SU-DHL-6 (cell line): ENCODE measurements around the gene CCDC9.

Experiments
- EZH2phosphoT487 ChIP-seq: fragments of 200-600 bp; sonication (generic), shearing (Covaris generic); conservative IDR thresholded peaks from 2 replicates; pipeline ENCODE4 v1.6.1; 2018; ENCODE audit warnings: mild to moderate bottlenecking, antibody characterized with exemption, low read length, moderate library complexity, mixed read lengths
- TF ChIP-seq, protein P1 (sequence below): fragments of 200-600 bp; sonication (generic); IDR thresholded peaks from one replicate; pipeline ENCODE4 v1.5.1; 2017; ENCODE audit warnings: antibody characterized with exemption, mild to moderate bottlenecking, low read length, moderate library complexity; ENCODE audit not compliant: insufficient read depth, poor library complexity, severe bottlenecking

DNA sequence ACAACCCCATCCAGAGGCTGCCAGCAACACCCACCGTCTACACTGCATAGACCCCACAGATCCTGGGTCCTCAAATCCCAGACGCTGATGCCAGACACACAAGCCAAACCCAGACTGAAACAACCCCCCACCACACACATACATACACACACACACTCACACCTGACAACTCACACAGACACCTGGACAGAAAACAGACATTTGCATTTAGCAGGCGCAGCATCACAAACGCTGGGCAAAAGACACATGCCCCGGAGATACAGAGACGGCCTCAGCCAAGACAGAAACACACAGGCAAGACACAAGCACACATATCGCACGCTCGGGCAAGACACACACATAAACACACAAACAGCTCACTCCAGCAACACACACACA is 26.7 kb upstream of the CCDC9 start:
- TF ChIP-seq, protein P1, sequence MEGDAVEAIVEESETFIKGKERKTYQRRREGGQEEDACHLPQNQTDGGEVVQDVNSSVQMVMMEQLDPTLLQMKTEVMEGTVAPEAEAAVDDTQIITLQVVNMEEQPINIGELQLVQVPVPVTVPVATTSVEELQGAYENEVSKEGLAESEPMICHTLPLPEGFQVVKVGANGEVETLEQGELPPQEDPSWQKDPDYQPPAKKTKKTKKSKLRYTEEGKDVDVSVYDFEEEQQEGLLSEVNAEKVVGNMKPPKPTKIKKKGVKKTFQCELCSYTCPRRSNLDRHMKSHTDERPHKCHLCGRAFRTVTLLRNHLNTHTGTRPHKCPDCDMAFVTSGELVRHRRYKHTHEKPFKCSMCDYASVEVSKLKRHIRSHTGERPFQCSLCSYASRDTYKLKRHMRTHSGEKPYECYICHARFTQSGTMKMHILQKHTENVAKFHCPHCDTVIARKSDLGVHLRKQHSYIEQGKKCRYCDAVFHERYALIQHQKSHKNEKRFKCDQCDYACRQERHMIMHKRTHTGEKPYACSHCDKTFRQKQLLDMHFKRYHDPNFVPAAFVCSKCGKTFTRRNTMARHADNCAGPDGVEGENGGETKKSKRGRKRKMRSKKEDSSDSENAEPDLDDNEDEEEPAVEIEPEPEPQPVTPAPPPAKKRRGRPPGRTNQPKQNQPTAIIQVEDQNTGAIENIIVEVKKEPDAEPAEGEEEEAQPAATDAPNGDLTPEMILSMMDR = no peak
- no peak for TF ChIP-seq EZH2phosphoT487
